GM12872 (cell line): ENCODE results near the gene KIF26B.

ENCODE experiments used
- CTCF ChIP-seq: IDR thresholded peaks from 3 replicates; pipeline ENCODE4 v1.5.1; 2011; ENCODE audit warnings: low read depth, mild to moderate bottlenecking, low read length, moderate library complexity; ENCODE audit not compliant: insufficient read depth

The KIF26B gene

GRCh38 chr1:245234217-245235081 is 79.7 kb downstream of the KIF26B start:
- TF ChIP-seq CTCF, result no peak

- no peak for TF ChIP-seq CTCF
Measured at GRCh38 chr1:245235156-245235555, 80.4 kb downstream of the KIF26B start.

GRCh38 chr1:245240648-245241165 is 85.9 kb downstream of the KIF26B start:
- no peak for TF ChIP-seq CTCF

GRCh38 chr1:245241526-245242130 is 86.8 kb downstream of the KIF26B start:
- TF ChIP-seq CTCF, result no peak

- no peak for TF ChIP-seq CTCF
Measured at GRCh38 chr1:245242989-245243388, 88.2 kb downstream of the KIF26B start.

GRCh38 chr1:245245021-245245667 is 90.4 kb downstream of the KIF26B start:
- no peak for TF ChIP-seq CTCF

GRCh38 chr1:245246433-245246832 is 91.6 kb downstream of the KIF26B start:
- TF ChIP-seq CTCF, result no peak
